ENCODE measurements around the gene KLK6. TPM values are rescaled to one million over a fixed set of nuclear protein-coding genes. Genes with fewer than 3 reads are reported as not detected.

KLK6 gene
- polyA plus RNA-seq, 1 of the 3 experiments (the other 2 are of a cell fraction) = not detected

DNA sequence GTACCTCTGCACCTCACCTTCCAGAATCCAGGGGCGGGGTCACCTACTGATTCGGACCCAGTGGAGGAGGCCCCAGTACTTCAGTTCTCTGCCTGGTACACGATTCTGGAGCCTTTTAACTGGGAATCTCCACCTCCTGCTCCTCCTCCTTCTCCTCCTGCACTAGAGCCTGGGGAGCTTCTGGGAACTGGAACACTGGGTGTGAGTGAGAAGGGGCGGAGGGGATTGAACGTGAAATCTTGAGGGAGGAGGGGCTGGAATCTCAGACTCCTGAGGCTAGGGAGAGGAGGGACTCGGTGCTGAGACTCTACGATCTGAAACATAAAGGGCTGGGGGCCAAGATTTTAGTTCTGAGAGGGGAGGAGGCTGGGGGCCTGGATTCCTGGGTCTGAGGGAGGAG lies 32.1 kb upstream of the KLK6 start, which contains the start of gene KLK8:
Gene KLK8 (minus strand): TSS at position 90 of the 400 bp plus-strand sequence. CDS start 437 bp downstream, outside the sequence.
- CTCF ChIA-PET = interaction anchor here (0.8 kb wide), 1 partner anchor 15 kb away, joined by 3 read pairs; no protein-coding TSS in a partner anchor
- Histone ChIP-seq H3K4me2 (no peak within 1 kb of the TSS), H3F3A (replicated peaks; ENCODE audit: insufficient read depth) (no peaks in the 10 kb centered on the region), H3K79me2 (ENCODE audit: insufficient read depth) (no peaks in the 10 kb centered on the region), H3K27me3 (ENCODE audit: insufficient read depth) (peaks cover 20% of the 10 kb centered on the region; the same call in 1 of the 2 replicates), H3K36me3 (replicated peaks in 1 of 2; ENCODE audit: control insufficient read depth in 1 of 2, insufficient read depth in 2 of 2, low read length in 1 of 2) (no peaks in the 10 kb centered on the region), H3K9me2 (no peaks in the 10 kb centered on the region), H3K27ac (ENCODE audit: low read depth in 2 of 2, low read length in 1 of 2) (no peak within 1 kb of the TSS), H2AFZ (ENCODE audit: low read depth) (no peak within 1 kb of the TSS), H4K20me1 (ENCODE audit: insufficient read depth) (no peaks in the 10 kb centered on the region), H3K9ac (no peak within 1 kb of the TSS), H3K9me3 (no peaks in the 10 kb centered on the region), H3K4me1 (ENCODE audit: control insufficient read depth in 1 of 2, insufficient read depth in 2 of 2, low read depth in 1 of 2, low read length in 1 of 2) (no peaks in the 10 kb centered on the region), H3K4me3 (ENCODE audit: low read depth in 2 of 2, low read length in 1 of 2) (no peak within 1 kb of the TSS)
- WGBS (ENCODE audit: low lambda C conversion rate) = 10% methylated on average over 7 of the region's 7 CpGs
- TF ChIP-seq RCOR1 (IDR thresholded peaks at IDR 0.05; ENCODE audit: low read length) (no peak), RXRA (IDR thresholded peaks at IDR 0.05; ENCODE audit: borderline replicate concordance, low read depth) (no peak), EP300 (IDR thresholded peaks at IDR 0.05; ENCODE audit: borderline replicate concordance in 1 of 2, low read depth in 1 of 2, low read length in 1 of 2) (no peak), SMC3 (IDR thresholded peaks at IDR 0.05; ENCODE audit: low read depth, low read length) (no peak), MEF2A (IDR thresholded peaks at IDR 0.05; ENCODE audit: borderline replicate concordance, low read depth) (no peak), TCF12 (IDR thresholded peaks at IDR 0.05) (no peak), YY1 (IDR thresholded peaks at IDR 0.05; ENCODE audit: low read depth) (no peak), SIN3A (IDR thresholded peaks at IDR 0.05; ENCODE audit: borderline replicate concordance, low read depth, low read length) (no peak)
- TF ChIP-seq, protein P1, sequence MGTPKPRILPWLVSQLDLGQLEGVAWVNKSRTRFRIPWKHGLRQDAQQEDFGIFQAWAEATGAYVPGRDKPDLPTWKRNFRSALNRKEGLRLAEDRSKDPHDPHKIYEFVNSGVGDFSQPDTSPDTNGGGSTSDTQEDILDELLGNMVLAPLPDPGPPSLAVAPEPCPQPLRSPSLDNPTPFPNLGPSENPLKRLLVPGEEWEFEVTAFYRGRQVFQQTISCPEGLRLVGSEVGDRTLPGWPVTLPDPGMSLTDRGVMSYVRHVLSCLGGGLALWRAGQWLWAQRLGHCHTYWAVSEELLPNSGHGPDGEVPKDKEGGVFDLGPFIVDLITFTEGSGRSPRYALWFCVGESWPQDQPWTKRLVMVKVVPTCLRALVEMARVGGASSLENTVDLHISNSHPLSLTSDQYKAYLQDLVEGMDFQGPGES (IDR thresholded peaks at IDR 0.05; ENCODE audit: low read depth, low read length) = no peak
- TF ChIP-seq, protein P2, sequence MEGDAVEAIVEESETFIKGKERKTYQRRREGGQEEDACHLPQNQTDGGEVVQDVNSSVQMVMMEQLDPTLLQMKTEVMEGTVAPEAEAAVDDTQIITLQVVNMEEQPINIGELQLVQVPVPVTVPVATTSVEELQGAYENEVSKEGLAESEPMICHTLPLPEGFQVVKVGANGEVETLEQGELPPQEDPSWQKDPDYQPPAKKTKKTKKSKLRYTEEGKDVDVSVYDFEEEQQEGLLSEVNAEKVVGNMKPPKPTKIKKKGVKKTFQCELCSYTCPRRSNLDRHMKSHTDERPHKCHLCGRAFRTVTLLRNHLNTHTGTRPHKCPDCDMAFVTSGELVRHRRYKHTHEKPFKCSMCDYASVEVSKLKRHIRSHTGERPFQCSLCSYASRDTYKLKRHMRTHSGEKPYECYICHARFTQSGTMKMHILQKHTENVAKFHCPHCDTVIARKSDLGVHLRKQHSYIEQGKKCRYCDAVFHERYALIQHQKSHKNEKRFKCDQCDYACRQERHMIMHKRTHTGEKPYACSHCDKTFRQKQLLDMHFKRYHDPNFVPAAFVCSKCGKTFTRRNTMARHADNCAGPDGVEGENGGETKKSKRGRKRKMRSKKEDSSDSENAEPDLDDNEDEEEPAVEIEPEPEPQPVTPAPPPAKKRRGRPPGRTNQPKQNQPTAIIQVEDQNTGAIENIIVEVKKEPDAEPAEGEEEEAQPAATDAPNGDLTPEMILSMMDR (IDR thresholded peaks at IDR 0.05) = no peak
- TF ChIP-seq, protein P3, sequence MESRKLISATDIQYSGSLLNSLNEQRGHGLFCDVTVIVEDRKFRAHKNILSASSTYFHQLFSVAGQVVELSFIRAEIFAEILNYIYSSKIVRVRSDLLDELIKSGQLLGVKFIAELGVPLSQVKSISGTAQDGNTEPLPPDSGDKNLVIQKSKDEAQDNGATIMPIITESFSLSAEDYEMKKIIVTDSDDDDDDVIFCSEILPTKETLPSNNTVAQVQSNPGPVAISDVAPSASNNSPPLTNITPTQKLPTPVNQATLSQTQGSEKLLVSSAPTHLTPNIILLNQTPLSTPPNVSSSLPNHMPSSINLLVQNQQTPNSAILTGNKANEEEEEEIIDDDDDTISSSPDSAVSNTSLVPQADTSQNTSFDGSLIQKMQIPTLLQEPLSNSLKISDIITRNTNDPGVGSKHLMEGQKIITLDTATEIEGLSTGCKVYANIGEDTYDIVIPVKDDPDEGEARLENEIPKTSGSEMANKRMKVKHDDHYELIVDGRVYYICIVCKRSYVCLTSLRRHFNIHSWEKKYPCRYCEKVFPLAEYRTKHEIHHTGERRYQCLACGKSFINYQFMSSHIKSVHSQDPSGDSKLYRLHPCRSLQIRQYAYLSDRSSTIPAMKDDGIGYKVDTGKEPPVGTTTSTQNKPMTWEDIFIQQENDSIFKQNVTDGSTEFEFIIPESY (IDR thresholded peaks at IDR 0.05; ENCODE audit: borderline replicate concordance, low read depth) = no peak
- DNase-seq = no peak
- POLR2A ChIA-PET = no interaction called here

DNA sequence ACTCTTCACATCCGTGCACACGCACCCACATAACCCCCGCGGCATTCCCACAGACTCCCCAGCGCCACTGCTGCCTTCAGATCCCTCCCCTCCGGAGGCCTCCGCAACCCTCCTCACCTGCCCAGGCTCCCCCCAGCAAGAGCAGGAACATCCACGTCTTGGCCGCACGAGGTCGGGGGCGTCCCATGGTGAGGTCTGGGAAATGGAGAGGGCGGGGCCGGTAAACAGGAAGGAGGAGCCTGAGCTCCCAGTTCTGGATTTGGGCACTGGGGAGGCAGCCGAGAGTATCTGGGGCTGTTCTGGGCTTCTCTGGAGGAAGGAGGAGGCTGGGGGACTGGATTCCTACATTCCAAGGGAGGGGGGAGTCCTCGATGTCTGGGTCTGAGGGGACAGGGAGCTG lies 31.6 kb upstream of the KLK6 start:
- H3K9me3 ChIP-seq = no peaks in the 10 kb centered on the region
- TF ChIP-seq, protein P2 (IDR thresholded peaks at IDR 0.05) = no peak
- TF ChIP-seq MEF2A (IDR thresholded peaks at IDR 0.05; ENCODE audit: borderline replicate concordance, low read depth) (no peak), ELF1 (IDR thresholded peaks at IDR 0.05) (no peak), FOXJ3 (CRISPR knock-in tag; IDR thresholded peaks at IDR 0.05) (no peak), FOXM1 (IDR thresholded peaks at IDR 0.05; ENCODE audit: low read depth) (no peak), SIN3A (IDR thresholded peaks at IDR 0.05; ENCODE audit: borderline replicate concordance, low read depth, low read length) (no peak), YY1 (IDR thresholded peaks at IDR 0.05; ENCODE audit: low read depth) (no peak)
- TF ChIP-seq, protein P4, sequence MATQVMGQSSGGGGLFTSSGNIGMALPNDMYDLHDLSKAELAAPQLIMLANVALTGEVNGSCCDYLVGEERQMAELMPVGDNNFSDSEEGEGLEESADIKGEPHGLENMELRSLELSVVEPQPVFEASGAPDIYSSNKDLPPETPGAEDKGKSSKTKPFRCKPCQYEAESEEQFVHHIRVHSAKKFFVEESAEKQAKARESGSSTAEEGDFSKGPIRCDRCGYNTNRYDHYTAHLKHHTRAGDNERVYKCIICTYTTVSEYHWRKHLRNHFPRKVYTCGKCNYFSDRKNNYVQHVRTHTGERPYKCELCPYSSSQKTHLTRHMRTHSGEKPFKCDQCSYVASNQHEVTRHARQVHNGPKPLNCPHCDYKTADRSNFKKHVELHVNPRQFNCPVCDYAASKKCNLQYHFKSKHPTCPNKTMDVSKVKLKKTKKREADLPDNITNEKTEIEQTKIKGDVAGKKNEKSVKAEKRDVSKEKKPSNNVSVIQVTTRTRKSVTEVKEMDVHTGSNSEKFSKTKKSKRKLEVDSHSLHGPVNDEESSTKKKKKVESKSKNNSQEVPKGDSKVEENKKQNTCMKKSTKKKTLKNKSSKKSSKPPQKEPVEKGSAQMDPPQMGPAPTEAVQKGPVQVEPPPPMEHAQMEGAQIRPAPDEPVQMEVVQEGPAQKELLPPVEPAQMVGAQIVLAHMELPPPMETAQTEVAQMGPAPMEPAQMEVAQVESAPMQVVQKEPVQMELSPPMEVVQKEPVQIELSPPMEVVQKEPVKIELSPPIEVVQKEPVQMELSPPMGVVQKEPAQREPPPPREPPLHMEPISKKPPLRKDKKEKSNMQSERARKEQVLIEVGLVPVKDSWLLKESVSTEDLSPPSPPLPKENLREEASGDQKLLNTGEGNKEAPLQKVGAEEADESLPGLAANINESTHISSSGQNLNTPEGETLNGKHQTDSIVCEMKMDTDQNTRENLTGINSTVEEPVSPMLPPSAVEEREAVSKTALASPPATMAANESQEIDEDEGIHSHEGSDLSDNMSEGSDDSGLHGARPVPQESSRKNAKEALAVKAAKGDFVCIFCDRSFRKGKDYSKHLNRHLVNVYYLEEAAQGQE (IDR thresholded peaks at IDR 0.05; ENCODE audit: low read depth, low read length) = no peak

More for the DNA sequence above, 31.6 kb upstream of the KLK6 start:
- Histone ChIP-seq H3K9me2 (no peaks in the 10 kb centered on the region), H4K20me1 (ENCODE audit: insufficient read depth) (no peaks in the 10 kb centered on the region), H3K36me3 (replicated peaks in 1 of 2; ENCODE audit: control insufficient read depth in 1 of 2, insufficient read depth in 2 of 2, low read length in 1 of 2) (no peaks in the 10 kb centered on the region), H3F3A (replicated peaks; ENCODE audit: insufficient read depth) (no peaks in the 10 kb centered on the region), H3K27ac (ENCODE audit: low read depth in 2 of 2, low read length in 1 of 2) (no peak overlapping the region), H3K79me2 (ENCODE audit: insufficient read depth) (no peaks in the 10 kb centered on the region), H3K4me2 (no peak overlapping the region), H3K9ac (no peak overlapping the region), H2AFZ (ENCODE audit: low read depth) (no peak overlapping the region), H3K4me1 (ENCODE audit: control insufficient read depth in 1 of 2, insufficient read depth in 2 of 2, low read depth in 1 of 2, low read length in 1 of 2) (no peaks in the 10 kb centered on the region), H3K27me3 (ENCODE audit: insufficient read depth) (peaks cover 20% of the 10 kb centered on the region; the same call in 1 of the 2 replicates), H3K4me3 (ENCODE audit: low read depth in 2 of 2, low read length in 1 of 2) (no peak overlapping the region)
- ChIA-PET CTCF (interaction anchor here (0.8 kb wide), 1 partner anchor 16 kb away, joined by 3 read pairs; no protein-coding TSS in a partner anchor), POLR2A (no interaction called here)
- 27% methylated on average over 16 of the region's 16 CpGs for WGBS (ENCODE audit: low lambda C conversion rate)
- no peak for DNase-seq

All from SK-N-SH (cell line).